IPS-NIHi7 (cell line): ENCODE results near the gene WDFY2.

Experiments used
- DNase-seq: peaks from one replicate; pipeline ENCODE4 v3.0.0; 2012; ENCODE audit warnings: mixed read lengths; ENCODE audit errors: extremely low spot score

WDFY2 gene

GRCh38 chr13:51770160-51770559 lies 185.9 kb downstream of the WDFY2 start:
- no peak for DNase-seq

DNA sequence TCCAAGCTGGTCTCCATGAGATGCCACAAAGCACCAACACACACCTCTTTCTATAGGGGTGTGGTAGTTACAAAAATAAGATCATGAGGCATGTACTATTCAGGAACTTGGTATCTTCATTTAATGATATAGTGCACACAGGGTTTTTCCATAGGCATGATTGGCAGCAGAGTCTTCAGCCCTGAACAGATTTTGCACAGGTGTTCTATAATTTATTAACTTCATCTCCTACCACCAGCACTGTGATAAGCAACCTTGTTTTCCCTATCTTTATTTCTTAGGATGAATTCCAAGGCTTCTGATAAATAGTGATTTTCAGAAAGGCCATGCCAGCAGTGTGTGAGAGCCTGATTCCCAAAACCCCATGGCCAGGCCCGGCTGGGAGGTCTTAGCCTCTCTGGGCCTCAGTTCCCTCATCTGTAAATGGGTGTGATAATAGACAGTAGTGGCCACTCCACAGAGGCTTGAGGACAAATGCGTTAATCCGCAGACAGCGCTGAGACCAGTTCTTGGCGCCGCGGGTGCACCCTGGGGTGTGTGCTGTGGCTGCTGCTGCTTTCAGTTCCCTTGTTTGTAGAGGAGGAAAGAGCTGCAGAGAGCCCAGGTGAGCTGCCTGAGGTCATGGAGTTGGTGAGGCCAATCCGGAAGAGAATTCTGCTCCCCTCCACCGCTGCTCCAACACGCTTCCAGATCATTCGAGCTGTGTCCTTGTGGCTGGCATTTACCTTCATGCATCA lies 186.6 kb downstream of the WDFY2 start:
- DNase-seq = no peak

DNA sequence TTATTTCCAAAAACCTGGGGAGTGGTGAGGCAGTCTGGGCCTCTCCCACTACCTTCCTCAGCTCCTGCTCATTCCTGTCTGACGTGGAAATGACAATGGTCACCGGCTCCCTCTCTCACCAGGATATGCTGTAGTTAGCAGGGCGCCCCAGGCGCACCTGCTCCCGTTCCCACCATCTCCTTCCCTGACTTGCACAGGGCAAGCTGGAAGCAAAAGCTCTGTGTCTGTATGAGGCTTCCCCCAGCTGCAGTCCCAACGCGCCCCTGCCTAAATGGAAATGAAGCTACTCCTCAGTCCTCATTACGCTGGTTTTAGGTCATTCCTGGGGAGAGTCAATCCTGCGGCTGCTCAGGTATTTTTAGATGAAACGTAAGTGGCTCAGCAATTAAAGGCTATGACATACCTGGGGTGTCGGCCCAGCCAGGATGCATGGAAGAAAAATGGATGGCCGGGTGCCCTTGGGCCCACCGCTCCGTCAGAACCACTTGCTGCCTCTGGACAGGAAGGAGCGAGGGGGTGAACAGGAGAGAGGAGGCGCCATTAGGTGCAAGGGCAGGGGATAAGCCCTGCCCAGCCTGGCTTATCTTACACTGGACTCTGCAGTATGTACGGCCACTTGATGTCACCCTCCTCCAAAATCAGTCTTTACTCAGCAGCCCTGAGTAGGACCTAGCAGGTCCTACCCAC lies 187.3 kb downstream of the WDFY2 start:
- DNase-seq = no peak

GRCh38 chr13:51772105-51772455 lies 187.8 kb downstream of the WDFY2 start:
- no peak for DNase-seq

GRCh38 chr13:51772781-51773180 lies 188.5 kb downstream of the WDFY2 start:
- no peak for DNase-seq

DNA sequence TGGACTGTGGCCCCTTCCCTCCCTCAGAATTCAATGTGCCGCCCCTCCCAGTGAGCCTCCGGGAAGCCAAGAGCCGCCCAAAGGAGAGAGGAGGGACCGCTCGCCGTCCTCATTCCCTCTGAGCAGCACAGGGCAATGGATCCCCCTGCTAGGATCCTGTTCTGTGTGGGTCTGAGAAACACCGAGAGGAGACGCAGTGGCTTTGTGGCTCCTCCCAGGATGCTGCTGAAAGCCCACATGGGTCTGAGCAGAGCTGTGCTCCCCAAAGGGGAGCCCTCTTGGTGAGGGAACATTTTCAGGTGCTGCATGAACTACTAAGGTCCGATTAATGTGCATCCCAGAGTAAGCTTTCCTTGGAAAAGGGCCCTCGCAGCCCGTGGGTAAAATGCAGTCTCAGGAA lies 189.3 kb downstream of the WDFY2 start:
- no peak for DNase-seq

DNA sequence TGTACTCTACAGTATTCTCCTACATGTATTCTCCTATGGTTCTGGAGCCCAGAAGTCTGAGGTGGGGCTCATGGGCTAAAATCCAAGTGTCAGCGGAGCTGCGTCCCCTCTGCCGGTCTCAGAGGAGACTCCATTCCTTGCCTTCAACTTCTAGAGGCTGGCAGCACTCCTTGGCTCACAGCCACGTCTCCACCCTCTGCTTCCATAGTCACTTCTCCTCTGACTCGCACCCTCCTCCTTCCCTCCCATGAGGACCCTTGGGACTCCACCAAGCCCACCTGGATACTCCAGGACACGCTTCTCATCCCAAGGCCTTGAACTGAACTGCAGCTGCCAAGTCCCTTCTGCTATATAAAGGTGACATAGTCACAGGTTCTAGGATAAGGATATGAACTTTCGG lies 191.9 kb downstream of the WDFY2 start:
- no peak for DNase-seq

DNA sequence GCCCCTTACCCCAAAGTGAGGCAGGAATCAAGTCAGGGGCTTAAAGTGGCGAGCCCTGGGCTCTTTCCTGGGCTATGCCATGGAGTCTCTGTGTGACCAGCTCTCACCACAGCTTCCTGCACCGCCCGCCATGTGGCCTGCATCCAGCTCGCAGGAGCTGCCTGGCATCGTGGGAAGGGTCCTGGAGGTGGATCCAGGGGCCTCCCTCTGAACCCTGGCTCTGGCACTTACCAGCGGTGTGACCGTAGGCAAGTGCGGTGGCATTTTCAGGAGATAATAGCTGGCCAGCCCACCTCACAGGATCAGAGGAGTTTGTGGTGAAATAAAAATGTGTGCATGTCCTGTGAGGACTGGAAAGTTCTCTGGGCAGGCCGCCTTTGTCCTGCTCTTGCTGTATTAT lies 193.7 kb downstream of the WDFY2 start:
- no peak for DNase-seq

DNA sequence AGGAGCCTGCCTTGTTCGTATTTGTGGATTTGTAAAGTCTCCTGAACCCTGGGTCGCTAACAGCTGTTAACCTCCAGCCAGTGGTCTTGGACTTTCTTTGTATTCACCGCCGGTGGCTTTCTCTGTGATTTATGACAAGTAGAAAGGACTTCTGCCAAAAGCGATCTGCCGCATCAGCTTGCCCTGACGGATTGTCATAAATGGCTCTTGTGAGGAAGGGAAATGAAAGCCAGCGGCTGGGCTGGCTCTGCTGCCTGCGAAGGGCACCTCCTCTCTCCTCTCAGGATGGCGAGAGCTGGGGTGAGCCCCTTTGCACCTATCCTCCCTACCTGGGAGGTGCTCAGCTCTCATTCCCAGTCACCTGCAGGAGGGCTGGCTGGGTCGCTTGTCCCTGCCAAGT lies 194.1 kb downstream of the WDFY2 start:
- no peak for DNase-seq

DNA sequence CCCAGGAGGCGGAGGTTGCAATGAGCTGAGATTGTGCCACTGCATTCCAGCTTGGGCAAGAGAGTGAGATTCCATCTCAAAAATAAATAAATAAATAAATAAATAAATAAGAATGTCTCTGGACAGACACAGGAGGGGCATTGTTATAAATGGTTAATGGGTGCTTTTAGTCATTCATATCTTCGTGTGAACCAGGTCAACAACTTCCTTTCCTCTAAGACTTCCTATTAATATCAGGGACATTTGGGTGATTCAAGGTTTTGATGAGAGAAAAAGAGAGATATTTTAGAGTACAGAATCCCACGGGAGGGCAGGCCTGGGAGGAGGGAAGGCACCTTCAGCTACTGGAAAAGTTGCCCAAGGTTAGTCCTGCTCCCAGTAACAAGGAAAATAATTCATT lies 195.8 kb downstream of the WDFY2 start:
- DNase-seq = no peak

- DNase-seq = peak; percentile 62
These were observed 197.2 kb downstream of the WDFY2 start for GRCh38 chr13:51781246-51782022.

DNA sequence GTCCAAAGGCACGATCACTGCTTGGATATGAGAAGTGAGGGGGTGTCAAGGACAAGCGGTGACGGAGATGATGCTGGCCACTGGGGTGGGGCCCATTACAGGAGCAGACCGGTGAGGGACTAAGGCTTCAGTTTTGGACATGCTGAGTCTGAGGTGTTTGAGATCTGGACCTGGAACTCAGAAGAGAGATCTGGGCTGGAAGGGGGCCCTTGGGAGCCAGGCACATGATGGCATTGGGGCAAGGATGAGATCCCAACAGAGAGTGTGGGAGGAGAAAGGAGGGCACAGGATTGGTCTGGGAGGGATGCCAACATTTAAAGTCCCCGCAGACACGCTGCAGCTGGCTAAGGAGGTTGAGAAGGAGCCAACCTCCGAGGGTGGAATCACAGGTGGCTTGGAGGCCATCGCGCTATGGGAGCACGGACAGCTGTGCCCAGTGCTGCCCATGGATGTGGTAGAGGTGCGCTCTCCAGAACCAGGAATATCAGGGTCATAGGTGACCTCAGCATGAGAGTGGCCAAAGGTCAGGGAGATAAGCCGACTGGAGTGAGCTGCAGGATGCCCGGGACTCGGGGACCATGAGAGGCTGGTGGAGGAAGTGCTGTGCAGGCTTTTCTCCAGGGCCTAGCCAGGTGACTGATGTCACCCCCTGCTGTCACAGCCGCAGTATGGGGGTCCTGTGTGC lies 197.9 kb downstream of the WDFY2 start:
- no peak for DNase-seq

GRCh38 chr13:51783428-51784094 lies 199.3 kb downstream of the WDFY2 start:
- DNase-seq = no peak

- no peak for DNase-seq
These were observed 199.8 kb downstream of the WDFY2 start for GRCh38 chr13:51784097-51784496.

DNA sequence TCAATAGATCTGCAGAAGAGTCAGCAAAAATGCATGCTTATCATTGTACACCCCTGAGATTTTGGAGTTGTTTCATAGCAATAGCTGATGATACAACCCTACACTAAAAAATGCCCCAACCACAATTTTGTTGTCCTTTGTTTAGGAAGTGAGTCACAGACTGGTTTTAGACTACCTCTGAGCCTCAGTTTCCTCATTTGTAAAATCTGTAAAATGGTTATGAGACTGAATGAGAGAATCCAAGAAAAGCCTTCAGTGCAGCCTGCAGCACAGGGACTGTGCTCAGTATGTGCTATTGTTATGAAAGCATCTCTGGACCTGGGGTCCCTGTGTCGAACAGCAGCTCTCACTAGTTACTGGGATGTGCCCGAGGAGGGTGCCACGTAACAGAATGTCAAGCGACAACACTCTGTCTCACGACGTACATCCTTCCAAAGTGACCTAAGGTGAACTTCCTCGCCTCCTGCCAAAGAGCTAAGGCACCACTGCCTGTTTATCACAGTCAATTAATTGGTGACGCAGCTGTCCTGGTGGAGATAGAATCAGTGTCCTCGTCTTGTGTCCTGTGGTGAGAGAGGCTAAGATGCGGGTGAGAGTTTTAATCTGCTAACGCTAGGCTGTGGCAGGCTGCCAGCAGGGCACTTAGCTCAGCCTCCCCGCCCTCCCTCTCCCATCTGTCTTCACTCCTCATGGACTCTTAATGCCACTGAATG lies 201.6 kb downstream of the WDFY2 start:
- no peak for DNase-seq

DNA sequence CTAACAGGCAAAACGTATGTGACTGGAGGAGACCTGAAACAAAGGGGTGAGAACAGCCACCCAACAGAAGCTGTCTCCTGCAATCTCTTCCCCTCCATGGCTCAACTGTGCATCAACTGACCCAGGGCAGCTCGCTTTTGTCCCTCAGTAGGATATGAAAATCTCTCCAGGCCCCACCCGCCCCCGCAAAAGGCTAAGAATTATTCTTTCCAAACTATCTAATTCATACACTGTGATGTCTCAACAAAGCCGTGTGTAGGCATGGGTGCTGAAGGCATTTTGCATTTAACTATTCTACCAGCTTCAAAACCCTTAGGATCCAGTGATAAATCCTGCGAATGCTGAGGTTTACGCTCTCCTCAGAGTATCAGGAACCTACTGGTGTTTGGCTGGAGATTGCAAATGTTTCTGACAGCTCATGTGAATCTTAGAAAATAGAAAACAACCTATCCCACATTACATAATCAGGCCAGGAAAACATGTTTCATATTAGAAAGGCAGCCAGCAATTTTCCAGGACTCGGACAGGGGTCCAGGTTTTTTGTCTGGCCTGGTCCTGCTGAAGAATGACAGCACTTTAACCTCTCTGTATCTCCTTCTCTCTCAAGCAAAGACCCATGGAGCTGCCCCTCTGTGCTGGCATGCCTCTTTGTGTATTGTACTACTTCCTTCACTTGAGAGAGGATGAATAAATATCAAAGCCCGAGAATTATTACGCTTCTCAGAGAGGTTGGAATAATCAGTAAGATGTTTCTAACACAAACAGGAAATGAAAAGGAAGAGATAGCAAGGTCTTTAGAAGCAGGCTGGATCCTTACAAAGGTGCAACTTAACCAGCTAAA lies 202.4 kb downstream of the WDFY2 start:
- no peak for DNase-seq

DNA sequence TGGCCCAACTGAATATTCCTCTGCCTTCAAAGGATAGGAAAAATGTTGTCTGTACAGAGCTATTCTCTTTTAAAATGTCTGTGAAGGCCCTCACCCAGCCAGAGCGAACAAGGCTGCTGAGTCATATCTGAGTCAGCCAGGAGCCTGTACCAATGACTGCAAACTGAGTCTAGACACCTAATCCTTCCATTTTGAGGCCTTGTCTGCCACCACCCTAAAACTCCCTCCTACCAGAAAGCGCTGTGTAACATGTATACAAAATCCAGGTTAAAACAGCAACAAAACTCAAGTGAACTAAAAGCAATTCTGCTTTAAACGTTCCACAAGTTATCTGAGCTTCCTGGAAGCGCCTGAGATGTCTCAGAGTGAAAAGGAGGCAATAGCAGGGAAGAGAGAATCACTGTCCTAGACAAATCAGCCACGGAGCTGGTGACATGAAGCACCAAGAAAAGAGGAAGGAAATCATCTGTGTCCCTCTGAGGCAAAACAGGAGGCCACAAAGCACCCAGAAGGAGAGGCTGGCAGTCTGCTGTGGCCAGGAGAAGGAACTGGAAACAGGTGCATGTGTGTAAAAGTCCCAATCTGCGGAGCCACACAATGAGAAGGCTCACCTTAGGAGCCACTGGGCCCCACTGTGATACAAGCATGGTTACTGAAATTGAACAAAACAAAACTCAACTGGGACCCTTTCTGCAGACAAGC lies 209.5 kb downstream of the WDFY2 start:
- DNase-seq = no peak

DNA sequence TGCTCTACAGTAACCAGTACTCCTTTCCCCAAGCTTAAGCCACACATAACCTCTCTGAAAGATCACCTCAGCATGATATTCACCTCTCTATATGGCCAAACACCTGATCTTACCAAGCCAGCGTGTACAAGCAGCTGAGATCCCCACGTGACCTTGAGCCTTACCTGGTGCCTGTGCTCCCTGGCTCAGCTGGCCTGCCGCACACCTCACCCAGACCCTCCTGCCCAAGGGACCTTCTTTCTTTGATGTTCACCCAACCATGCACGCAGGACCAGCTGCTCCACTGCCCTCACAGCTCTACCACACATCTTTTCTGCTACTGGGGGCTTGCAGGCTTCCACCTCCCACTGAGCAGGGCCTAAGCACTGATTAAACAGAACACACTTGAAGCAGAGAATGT lies 210.7 kb downstream of the WDFY2 start:
- DNase-seq = no peak

DNA sequence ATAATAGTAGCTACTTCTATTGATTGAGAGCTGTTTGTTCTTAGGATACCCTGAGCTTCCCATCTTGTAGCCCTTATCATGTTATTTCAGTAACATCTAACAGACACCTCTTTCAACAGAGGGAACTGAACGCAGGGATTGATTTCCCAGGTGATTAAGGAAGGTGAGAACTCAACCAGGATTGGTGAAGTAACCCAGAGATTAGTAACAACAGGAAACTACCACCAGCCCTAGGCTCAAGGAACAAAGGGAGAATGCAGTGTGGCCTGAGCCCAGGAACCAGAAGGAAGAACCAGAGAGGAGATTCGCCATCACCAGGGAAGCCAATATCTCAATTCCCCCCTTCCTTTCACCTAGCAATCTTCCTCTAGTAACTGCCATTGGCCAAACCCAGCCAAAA lies 211.2 kb downstream of the WDFY2 start:
- no peak for DNase-seq

DNA sequence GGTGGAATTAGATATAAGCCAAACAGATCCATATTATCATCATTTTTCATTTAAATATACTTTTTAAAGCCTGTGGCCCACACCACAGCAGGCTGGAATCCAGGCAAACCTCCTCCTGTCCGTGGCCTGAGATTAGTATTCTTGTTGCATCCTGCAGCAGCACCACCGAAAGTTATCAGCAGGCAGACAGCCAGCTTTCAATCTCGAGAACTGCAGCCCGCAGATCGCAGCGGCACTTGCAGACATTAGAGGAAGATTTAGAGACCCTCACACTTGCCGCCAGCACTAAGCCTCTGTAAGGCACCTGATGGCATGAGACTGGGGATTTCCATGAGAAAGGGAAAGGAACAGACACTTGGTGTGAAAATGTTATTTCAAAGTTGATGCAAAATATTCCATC lies 212.3 kb downstream of the WDFY2 start:
- no peak for DNase-seq
